Activated naive CD8-positive, alpha-beta T cell treated with anti-CD3 and anti-CD28 coated beads for 36 hours (primary cell): ENCODE data around the gene YY1. TPM values are rescaled to one million over a fixed set of nuclear protein-coding genes. Genes with fewer than 3 reads are reported as not detected.
"Not testable (repeated sequence)": the region's sequence is repeated elsewhere in the genome, so short reads cannot be mapped to it uniquely, and the experiment has no call there.

ENCODE experiments used
- DNase-seq: peaks from one replicate; pipeline ENCODE4 v3.0.0; 2021
- H3K27ac Mint-ChIP-seq: one replicate; pipeline ENCODE4 v1.8.0; 2022; ENCODE audit warnings: mild to moderate bottlenecking, moderate library complexity, mixed read lengths
- H3K27me3 Mint-ChIP-seq: one replicate; pipeline ENCODE4 v1.8.0; 2022; ENCODE audit warnings: mild to moderate bottlenecking, mixed read lengths
- H3K36me3 Mint-ChIP-seq: one replicate; pipeline ENCODE4 v1.8.0; 2021; ENCODE audit warnings: mild to moderate bottlenecking, mixed read lengths
- H3K4me1 Mint-ChIP-seq: one replicate; pipeline ENCODE4 v1.8.0; 2021; ENCODE audit warnings: mixed read lengths
- H3K4me3 Mint-ChIP-seq: one replicate; pipeline ENCODE4 v1.8.0; 2022; ENCODE audit warnings: mild to moderate bottlenecking, moderate library complexity, mixed read lengths
- H3K9me3 Mint-ChIP-seq: one replicate; pipeline ENCODE4 v1.8.0; 2022; ENCODE audit warnings: mixed read lengths
- total RNA-seq, 2 experiments: library from RNA; stranded (reverse); gene quantifications; one replicate each; pipeline ENCODE4 v1.2.3, GENCODE V29; 2021

YY1 gene
- total RNA-seq, 2 experiments from 2014 or later = 109 to 119 TPM

DNA sequence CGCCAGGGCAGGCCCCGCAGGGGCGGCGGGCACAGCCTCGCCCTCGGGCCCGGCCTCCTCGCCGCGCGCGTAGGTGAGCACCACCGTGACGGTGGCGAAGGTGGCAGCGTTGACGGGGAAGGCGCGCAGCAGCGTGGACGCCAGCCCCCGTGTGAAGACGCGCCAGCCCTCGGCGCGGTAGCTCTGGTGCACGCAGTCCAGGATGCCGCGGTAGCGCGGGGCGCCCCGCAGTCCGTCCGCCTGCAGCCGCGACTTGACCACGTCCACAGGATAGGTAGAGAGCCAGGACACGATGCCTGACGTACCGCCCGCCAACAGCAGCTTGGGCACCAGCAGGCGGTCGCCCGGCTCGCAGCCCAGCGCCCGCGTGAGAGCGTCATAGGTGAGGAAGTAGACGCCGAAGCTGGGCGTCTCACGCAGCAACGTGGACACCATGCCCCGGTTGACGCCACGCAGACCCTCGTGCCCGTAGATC, 53.4 kb downstream of the YY1 start:
- no peak for DNase-seq
- no peaks in the 10 kb centered on the region for H3K36me3 Mint-ChIP-seq
- H3K27ac Mint-ChIP-seq = no peak overlapping the region
- H3K4me1 Mint-ChIP-seq = no peaks in the 10 kb centered on the region
- no peaks in the 10 kb centered on the region for H3K9me3 Mint-ChIP-seq
- H3K27me3 Mint-ChIP-seq = no peaks in the 10 kb centered on the region
- H3K4me3 Mint-ChIP-seq = no peak overlapping the region

DNA sequence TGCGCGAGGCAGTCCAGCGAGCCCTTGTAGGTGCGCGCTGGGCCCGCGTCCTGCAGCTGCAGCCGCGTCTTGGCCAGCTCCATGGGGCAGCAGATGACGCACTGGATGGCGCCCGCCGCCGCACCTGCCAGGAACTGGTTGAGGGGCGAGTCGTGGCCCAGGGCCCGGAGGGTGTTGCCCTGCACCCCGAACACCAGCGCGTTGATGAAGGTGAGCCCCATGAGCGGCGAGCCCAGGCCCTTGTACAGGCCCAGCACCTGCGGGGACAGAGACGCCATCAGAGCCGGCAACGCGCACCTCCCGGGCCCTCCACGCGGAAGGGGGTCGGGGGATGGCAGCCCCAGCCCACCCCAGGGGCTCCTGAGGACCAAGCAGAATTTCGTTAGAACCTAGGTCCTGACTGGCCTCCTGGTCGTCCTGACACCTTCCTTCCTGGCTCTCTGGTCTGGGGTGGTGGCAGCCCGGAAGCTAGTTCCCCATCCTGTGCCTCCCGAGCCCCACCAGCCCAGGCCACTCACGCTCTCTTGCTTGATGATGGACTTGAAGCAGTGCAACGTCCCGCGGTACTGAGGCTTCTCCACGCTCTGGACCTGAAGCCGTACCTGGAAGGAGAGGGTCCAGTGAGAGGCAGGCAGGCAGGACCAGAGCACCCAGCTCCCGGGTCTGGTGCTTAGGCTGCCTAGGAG, 54.0 kb downstream of the YY1 start:
- no peak overlapping the region for H3K27ac Mint-ChIP-seq
- no peak for DNase-seq
- no peak overlapping the region for H3K4me3 Mint-ChIP-seq
- H3K9me3 Mint-ChIP-seq = no peaks in the 10 kb centered on the region
- peaks cover under 1% of the 10 kb centered on the region for H3K4me1 Mint-ChIP-seq
- H3K27me3 Mint-ChIP-seq = no peaks in the 10 kb centered on the region
- H3K36me3 Mint-ChIP-seq = no peaks in the 10 kb centered on the region

DNA sequence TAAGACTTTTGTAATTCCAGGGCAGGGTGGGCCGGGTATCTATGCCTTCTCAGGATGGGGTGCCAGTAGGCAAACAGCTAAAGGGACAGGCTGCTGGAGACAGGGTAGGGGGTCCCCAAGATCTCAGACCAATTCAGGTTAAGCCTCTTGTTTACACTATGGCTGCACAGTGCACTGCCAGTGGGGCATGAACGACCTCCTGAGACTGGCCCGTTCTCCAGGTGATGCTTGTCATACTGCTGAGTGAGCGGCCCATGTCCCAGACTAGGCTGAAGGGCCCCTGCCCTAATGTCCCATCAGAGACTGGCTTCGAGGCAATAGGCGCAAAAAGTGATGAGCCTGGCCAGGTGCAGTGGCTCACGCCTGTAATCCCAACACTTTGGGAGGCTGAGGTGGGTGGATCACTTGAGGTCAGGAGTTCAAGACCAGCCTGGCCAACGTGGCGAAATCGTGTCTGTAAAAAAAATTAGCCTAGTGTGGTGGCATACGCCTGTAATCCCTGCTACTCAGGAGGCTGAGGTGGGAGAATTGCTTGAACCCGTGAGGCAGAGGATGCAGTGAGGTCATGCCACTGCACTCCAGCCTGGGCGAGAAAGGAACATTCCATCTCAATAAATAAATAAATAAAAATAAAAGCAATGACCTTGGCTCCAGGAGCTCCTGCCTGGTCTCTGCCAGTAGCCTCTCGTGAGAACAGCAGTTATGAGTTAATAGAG, 54.7 kb downstream of the YY1 start:
- Mint-ChIP-seq H3K27me3 (no peaks in the 10 kb centered on the region), H3K36me3 (no peaks in the 10 kb centered on the region), H3K27ac (no peak overlapping the region), H3K4me1 (peaks cover 5% of the 10 kb centered on the region), H3K4me3 (no peak overlapping the region), H3K9me3 (no peaks in the 10 kb centered on the region)
- DNase-seq = no peak

DNA sequence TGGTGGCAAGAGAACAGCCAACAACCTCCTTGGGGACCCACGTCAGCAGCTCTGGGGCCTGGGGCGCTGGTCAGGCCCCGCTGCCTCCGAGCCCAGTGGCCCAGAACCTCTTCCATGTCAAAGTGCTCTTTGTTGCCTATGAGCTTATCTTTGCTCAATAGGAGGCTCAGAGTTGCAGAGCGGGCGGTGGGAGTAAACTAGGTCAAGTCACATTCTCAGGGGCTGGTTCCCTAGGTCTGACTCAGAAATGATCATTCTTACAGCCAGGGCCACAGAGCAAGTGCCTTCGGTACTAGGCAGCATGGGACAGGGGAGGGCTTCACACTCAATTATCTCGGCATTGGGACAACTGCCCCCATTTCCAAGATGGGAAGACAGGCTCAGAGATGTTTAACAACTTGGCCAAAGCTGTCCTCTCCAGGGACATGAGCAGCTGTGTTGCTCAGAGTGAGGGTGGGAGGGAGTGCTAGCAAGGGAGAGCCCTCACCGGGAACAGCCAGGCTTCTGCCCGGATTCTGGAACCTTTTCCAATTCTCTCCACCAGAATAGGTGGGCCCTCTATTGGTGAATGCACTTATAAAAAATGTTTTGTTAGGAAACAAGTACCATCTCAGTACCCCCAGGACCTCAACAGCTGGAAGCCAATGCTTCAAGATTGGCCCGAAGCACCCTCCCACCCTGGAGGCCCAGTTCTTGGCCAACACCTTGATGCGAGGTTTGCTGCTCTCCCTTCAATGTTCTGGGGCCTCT, 55.4 kb downstream of the YY1 start:
- Mint-ChIP-seq H3K9me3 (no peaks in the 10 kb centered on the region), H3K27me3 (no peaks in the 10 kb centered on the region), H3K4me3 (no peak overlapping the region), H3K4me1 (peaks cover 5% of the 10 kb centered on the region), H3K36me3 (no peaks in the 10 kb centered on the region), H3K27ac (no peak overlapping the region)
- DNase-seq = no peak

DNA sequence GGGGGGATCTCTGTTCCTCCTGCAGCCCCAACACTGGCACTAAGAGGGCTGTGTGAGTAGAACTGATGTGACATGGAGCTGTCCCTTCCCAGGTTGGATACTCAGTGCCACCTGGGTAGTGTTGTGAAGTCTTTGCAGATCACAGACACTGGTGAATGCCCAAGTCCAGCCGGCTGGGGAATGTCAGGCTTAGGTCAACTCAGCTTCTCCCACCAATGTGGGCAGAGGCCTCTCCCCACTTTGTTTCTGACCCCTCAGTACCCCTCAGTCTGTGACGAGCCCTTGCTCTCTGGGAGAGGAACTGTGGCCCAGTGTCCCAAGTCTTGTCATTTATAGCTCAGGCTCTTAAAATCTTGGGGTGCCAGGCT, 56.0 kb downstream of the YY1 start:
- DNase-seq = no peak
- H3K4me3 Mint-ChIP-seq = no peak overlapping the region
- H3K9me3 Mint-ChIP-seq = no peaks in the 10 kb centered on the region
- H3K27ac Mint-ChIP-seq = no peak overlapping the region
- no peaks in the 10 kb centered on the region for H3K27me3 Mint-ChIP-seq
- peaks cover 5% of the 10 kb centered on the region for H3K4me1 Mint-ChIP-seq
- H3K36me3 Mint-ChIP-seq = no peaks in the 10 kb centered on the region

DNA sequence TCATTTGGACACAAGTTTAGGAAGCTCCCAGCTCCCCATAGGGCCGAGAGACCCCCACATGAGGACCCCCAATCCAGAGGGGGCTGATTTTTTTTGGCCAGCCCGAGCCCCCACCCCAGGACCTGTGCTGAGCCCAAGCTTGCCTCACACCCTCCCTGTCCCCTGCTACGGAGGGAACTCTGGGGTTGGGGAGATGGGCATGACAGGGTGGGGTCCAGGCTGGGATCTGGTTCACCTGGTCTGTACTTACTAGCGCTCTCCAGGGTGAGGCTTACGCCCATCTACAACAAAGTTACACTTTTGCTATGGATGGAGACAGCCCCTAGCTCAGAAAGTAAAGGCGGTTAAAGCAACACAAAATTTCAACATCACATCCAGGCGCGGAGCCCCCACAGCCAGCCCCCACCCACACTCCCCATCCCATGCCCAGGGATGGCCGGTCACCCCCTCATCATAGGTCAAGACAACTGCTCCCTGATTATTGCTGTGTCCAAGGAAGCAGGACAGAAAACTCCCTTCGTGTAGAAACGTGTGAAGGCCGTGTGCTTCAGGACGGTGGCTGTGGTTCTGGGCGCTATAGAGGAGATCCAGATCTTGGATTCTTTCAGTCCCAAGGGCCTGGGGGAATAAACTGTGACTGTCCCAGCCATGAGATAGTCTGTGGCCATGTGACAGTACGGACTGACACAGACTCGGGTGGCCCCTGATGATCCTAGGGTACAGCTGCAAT, 56.6 kb downstream of the YY1 start:
- no peak overlapping the region for H3K27ac Mint-ChIP-seq
- H3K27me3 Mint-ChIP-seq = no peaks in the 10 kb centered on the region
- H3K4me3 Mint-ChIP-seq = no peak overlapping the region
- no peak for DNase-seq
- H3K4me1 Mint-ChIP-seq = peaks cover 5% of the 10 kb centered on the region
- H3K9me3 Mint-ChIP-seq = no peaks in the 10 kb centered on the region
- no peaks in the 10 kb centered on the region for H3K36me3 Mint-ChIP-seq

DNA sequence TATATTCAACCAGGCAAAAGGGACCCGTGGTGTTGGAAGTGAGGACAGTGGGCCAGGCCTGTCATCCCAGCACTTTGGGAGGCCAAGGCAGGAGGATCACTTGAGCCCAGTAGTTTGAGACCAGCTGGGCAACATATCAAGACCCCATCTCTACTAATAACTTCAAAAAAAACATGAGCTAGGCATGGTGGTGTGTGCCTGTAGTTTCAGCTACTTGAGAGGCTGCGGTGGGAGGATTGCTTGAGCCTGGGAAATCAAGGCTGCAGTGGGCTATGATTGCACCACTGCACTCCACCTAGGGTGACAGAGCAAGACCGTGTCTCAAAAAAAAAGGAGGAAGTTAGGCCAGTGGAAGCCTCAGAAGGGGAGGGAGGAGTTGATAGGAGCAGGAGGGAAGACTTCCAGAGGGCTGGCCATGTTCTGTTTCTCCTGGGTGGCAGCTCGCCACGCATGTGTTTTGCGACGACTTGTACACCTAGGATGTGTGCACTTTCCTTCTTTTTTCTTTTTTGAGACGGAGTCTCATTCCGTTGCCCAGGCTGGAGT, 57.2 kb downstream of the YY1 start:
- H3K4me1 Mint-ChIP-seq = peaks cover 5% of the 10 kb centered on the region
- no peaks in the 10 kb centered on the region for H3K27me3 Mint-ChIP-seq
- no peaks in the 10 kb centered on the region for H3K36me3 Mint-ChIP-seq
- no peak overlapping the region for H3K27ac Mint-ChIP-seq
- DNase-seq = no peak
- H3K4me3 Mint-ChIP-seq = no peak overlapping the region
- H3K9me3 Mint-ChIP-seq = no peaks in the 10 kb centered on the region

DNA sequence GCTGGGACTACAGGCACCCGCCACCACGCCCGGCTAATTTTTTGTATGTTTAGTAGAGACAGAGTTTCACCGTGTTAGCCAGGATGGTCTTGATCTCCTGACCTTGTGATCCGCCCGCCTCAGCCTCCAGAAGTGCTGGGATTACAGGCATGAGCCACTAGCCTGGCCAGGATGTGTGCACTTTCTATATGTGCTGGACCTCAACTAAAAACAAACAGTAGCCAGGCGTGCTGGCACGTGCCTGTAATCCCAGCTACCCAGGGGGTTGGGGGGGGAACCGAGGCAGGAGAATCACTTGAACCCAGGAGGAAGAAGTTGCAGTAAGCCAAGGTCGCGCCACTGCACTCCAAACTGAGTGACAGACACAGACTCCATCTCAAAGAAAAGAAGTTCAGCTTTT, 57.8 kb downstream of the YY1 start:
- H3K9me3 Mint-ChIP-seq, H3K27ac Mint-ChIP-seq, DNase-seq, H3K36me3 Mint-ChIP-seq, H3K27me3 Mint-ChIP-seq, H3K4me1 Mint-ChIP-seq, H3K4me3 Mint-ChIP-seq: not testable (repeated sequence)

DNA sequence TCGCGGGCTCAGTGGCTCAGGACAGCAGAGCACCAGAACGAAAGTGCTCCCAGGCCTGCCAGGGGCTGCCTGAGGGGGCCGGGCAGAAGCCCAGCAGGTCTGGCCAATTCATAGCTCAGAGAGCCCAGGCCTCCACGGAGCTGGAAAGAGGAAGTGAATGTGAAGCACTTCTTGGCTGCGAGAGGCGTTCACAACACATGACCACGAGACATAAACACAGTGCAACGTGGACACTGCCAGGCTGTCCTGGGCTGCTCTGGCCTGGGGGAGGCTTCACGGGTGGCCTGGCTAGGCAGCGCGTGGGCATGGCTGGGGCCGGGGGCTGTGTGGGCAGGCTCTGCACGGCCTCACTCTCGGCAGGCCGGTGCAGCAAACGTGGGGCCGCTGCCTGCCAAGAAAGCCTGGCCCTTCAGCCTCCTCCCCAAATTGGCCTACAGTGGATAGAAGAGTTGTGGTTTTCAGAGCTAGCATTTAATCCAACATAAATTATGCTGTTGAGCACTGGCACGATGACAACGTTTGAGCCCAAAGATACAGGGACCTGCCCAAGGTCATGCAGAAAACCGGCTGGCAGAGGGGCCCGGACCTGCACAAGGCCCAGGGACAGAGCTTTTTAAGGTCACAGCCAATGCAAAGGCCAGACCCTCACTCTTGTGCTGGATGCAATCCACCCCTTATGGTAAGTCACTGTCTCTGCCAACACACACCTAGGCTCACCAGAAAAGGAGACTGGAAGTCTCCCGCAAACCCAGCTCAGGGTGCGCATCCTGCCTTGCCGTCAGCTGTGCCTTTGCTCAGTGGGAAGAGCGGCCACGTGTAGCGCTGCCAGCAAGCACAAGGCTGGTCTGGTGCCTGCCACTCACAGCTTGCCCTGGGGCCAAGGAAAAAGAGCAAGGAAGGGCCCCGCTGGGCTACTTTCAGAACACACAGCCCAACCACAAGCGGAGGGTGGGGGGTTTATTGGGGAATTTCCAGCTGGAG, 58.7 kb downstream of the YY1 start:
- H3K9me3 Mint-ChIP-seq = no peaks in the 10 kb centered on the region
- H3K4me1 Mint-ChIP-seq = peaks cover 5% of the 10 kb centered on the region
- DNase-seq = no peak
- H3K36me3 Mint-ChIP-seq = no peaks in the 10 kb centered on the region
- no peak overlapping the region for H3K27ac Mint-ChIP-seq
- H3K27me3 Mint-ChIP-seq = no peaks in the 10 kb centered on the region
- no peak overlapping the region for H3K4me3 Mint-ChIP-seq

DNA sequence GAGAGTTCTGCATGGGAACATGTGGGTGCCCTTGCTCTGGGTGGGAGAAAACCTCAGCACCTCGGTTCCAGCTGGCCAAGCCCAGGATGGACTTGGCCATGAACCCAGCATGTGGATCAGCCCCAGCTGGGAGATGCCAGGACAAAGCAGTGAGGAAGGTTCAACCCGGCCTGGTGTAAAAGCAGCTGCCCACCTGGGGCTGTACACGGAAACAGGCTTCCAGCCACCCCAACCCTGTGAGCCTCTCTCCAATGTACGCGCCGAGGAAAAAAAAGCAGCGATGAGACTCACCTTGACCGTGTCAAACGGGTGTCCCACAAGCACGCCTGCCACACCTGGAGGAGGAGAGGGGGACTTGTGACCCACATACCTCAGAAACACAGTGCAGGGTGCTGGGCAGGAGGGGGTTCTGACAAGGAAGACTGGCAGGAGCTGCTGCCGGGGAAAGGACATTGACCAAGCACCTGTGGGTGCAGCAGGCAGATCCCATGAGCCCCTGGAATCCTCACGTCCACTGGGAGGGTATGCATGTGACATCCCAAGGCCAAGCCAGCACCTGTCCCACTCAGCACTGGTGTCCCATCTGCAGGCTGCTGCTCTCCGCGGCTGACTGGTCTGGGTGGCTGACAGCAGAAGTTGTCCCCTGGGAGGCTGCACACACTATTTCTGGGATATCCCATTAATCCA, 59.8 kb downstream of the YY1 start:
- Mint-ChIP-seq H3K27ac (no peak overlapping the region), H3K27me3 (no peaks in the 10 kb centered on the region), H3K9me3 (no peaks in the 10 kb centered on the region), H3K4me1 (peaks cover 5% of the 10 kb centered on the region), H3K4me3 (no peak overlapping the region), H3K36me3 (no peaks in the 10 kb centered on the region)
- no peak for DNase-seq

DNA sequence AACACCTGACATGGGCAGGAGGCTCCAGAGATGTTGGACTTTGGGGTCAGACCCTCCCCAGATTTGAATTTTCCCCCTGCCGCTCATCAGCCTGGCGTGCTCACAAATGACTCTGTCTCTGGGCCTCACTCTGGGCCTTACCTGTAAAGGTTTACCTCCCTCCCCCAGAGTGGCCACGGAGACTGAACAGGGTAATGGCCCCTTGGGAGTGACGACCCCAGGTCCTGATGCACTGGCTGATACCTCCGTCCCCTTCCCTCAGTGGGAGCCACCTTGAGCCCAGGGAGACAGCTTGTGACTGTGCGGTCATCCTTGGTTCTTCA, 60.3 kb downstream of the YY1 start:
- Mint-ChIP-seq H3K27ac (no peak overlapping the region), H3K4me3 (no peak overlapping the region), H3K9me3 (no peaks in the 10 kb centered on the region), H3K27me3 (no peaks in the 10 kb centered on the region), H3K36me3 (no peaks in the 10 kb centered on the region), H3K4me1 (peaks cover 8% of the 10 kb centered on the region)
- no peak for DNase-seq

DNA sequence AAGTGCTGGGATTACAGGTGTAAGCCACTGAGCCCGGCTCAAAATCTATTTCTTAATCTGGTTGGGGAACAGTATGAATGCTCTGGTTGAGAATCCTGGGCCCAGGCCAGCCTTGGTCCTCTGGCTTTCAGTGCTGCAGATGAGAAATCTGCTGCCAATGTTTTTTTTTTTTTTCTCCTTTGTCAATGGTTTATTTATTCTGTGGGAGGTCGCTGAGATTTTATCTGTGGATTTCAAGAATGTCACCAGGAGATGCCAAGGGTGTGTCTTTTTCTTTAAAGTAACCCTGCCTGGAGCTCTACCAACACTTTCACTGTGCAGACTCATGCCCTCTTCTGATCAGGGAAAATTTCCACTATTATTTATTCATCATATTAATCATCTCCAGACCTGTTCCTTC, 63.7 kb downstream of the YY1 start:
- no peaks in the 10 kb centered on the region for H3K9me3 Mint-ChIP-seq
- no peaks in the 10 kb centered on the region for H3K27me3 Mint-ChIP-seq
- H3K27ac Mint-ChIP-seq = no peak overlapping the region
- DNase-seq = no peak
- H3K4me1 Mint-ChIP-seq = peaks cover 18% of the 10 kb centered on the region
- no peak overlapping the region for H3K4me3 Mint-ChIP-seq
- no peaks in the 10 kb centered on the region for H3K36me3 Mint-ChIP-seq

DNA sequence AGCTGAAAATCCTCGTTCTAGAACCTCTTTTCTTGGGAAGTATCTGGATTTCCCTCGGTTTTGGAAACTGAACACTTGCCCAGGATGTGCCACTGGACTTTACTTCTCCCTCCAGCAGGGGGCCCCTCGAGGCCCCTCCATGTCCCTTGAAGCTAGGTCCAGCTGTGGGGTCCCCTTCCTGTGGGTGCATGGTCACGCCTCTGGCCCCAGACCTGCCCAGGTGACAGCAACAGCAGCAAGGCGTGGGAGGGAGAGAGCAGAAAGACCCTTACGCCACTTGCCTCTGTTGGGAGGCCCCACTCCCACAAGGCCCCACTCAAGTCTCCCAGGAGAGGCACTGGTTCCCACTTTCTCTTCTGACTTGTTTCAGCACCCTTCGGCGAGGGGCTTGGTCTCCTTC, 64.2 kb downstream of the YY1 start:
- H3K36me3 Mint-ChIP-seq = no peaks in the 10 kb centered on the region
- H3K27ac Mint-ChIP-seq = no peak overlapping the region
- H3K9me3 Mint-ChIP-seq = no peaks in the 10 kb centered on the region
- no peaks in the 10 kb centered on the region for H3K27me3 Mint-ChIP-seq
- H3K4me3 Mint-ChIP-seq = no peak overlapping the region
- peaks cover 16% of the 10 kb centered on the region for H3K4me1 Mint-ChIP-seq
- no peak for DNase-seq

DNA sequence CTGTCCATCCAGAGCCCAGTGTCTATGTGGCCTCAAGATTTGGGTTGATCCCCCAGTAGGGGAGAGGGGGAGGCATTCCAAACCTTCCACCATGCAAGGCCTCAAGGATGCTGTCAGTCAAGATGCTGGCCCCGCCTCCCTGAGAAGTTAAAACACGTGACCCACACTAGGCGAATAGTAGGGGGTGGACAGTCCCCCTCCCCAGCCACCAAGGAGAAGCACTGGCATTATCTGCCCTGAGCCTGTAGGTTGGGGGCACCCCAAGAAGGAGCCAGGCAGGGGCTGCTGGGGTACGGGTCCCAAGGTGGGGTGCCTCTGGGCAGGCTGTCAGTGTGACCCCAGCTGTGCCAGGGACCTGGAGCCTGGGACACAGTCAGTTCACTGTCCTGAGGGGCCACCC, 65.0 kb downstream of the YY1 start:
- Mint-ChIP-seq H3K4me1 (peaks cover 15% of the 10 kb centered on the region), H3K27me3 (no peaks in the 10 kb centered on the region), H3K9me3 (no peaks in the 10 kb centered on the region), H3K36me3 (no peaks in the 10 kb centered on the region), H3K27ac (no peak overlapping the region), H3K4me3 (no peak overlapping the region)
- DNase-seq = no peak
